ENCODE results near the gene SUSD3.

GRCh38 chr9:93099551-93100275, 41.2 kb downstream of the SUSD3 start:
- no peak for TF ChIP-seq EZH2 (IDR thresholded peaks at IDR 0.05; ENCODE audit: borderline replicate concordance, control insufficient read depth, low read depth, low read length)
- no peak for TF ChIP-seq ZNF274 (IDR thresholded peaks at IDR 0.05; ENCODE audit: insufficient read depth, insufficient read length)
- no peak for TF ChIP-seq USF2 (IDR thresholded peaks at IDR 0.05; ENCODE audit: borderline replicate concordance, low read depth, low read length)
- TF ChIP-seq RELA (IDR thresholded peaks at IDR 0.05; ENCODE audit: borderline replicate concordance, partially characterized antibody) = no peak
- no peak for TF ChIP-seq RAD21 (IDR thresholded peaks at IDR 0.05; ENCODE audit: insufficient read depth, low read depth, low read length)
